Fibroblast of skin of right biceps (primary cell): ENCODE results near the gene FAH.
A peak's percentile ranks its signal among the peaks of the same experiment; 100 is the strongest.

Experiments used
- DNase-seq: peaks from one replicate; pipeline ENCODE4 v3.0.0-alpha.2; 2013

The FAH gene

DNA sequence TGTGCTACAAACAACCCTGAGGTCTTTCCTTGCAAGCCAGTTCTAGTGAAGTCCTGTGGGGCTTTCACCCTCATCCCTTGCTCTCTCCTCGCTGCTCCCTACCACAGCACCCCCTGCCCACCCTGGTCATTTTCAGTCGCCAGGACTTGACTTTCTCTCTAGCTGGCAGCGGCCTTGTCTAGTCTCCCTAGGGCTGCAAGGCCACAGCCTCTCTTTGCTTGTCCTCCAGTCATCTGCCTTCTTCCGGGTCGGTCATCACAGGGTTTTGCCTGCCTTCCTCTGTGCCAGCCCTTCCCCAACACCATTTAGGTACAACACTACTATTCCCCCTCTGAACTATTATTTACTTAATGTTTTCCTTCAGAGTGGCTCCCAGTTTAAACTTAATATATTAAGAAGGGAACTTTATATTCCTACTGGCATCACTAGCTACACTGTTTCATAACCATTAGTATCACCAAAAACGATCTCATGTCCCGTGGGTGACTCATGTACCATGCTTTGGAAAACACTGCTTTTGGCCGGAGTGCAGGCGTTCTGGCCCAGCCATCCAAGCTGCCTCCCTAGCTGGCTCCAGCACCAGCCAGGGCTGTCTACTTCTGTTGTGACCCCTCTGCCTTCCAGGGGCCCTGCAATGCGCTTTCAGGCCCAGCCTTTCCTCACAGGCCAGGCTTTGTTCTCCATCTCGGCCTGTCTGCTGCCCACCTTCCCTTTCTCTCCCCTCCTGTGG, 21.4 kb downstream of the FAH start:
- DNase-seq, result peak; percentile 55

DNA sequence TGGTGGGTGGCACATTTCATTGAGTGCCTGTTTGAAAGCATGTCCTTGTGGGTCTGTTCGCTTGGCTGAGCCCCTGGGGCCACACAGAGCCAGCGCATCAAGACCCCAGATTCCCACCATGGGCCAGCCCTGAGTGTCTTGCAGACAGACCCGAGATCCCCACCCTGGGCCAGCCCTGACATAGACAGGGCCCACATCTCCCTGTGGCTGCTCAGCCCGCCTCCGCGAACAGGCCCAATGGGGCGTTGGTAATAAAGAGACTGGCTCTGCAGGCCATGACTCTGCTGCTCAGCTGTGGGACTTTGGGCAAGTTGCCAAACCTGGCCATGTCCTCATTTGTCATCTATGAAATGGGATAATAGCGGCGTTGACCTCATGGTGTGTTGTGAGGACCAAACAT, 22.6 kb downstream of the FAH start:
- DNase-seq, result no peak

DNA sequence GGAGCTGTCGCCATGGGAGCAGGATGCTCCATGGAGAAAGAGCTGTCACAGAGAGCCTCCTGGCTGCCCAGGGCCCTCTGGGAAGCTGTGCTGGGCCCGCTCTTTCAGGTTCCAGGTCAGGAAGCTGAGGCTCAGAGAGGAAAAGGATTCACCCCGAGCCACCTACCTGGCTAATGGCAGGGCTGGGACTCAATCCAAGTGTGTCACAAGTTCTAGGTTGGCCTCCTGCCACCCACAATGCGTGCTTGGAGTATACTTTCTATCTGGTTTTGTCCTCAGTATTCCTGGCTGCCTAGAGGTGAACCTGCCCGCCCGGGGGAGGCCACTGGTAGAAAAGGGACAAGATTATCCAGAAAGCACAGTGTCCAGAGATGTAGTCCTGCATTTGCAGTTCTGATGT, 23.6 kb downstream of the FAH start:
- DNase-seq, result no peak

DNA sequence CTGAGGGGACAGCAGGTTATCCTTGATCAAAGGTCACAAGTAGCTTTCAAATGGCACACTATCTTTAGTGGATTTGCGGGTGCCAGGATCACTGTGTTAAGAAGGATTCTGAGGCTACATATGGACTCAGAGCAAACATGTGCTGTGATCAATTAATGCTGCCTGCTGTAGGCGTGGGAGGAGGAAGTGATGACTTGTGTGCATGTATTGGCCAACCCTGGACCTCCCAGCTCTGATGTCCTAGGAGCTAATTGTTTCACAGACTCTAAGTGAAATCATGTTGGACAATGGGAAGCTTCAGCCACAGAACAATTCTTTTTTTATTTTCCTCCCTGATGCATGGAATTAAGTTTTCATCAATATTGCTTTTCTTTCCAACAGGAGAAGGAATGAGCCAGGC, 24.4 kb downstream of the FAH start:
- DNase-seq, result peak; percentile 14

DNA sequence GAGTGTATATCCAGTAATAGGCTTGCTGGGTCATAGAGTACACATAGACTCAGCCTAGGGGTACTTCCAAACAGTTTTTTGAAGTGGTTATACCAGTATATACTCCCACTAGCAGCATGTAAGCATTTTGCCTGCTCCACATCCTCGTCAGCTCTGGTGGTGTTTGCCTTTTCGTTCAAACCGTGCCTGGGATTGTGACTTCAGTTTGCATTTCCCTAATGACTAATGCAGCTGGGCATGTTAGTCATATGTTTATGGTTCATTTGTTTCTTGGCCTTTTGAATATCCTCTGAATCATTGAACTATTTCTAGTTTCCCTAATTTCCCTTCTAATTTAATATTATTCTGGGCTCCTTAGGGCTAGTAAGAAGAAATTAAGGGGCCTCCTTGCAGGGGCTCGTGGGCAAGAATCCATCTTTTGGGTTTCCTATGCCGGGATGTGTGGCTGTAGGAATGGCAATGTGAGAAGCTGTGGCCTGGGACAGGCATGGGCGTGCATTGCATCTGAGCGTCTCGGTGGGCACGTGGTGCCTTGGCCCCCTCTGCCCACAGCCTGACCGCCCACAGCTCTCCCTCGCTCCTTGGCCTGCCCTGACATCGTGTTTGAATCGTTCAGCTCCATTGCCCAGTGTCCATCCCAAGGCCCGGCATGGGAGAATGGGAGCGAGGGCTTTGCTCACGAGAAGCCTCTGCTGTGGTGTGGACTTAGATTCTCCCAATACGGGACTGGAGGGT, 26.4 kb downstream of the FAH start:
- DNase-seq, result peak; percentile 89

DNA sequence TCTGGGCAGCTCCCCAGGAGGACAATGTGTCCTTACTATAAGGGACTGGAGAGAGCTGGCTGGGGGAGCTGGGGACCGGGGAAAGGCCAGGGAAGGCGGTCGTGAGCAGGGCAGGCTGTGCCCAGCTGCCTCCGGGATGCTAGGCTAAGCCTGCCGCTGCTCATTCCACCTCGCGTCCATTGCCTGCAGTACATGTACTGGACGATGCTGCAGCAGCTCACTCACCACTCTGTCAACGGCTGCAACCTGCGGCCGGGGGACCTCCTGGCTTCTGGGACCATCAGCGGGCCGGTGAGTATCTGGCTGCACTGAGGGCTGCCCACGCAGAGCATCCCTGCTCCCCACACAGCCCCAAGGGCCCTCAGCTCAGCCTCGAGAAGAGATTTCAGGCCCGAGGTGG, 27.1 kb downstream of the FAH start:
- DNase-seq, result no peak

DNA sequence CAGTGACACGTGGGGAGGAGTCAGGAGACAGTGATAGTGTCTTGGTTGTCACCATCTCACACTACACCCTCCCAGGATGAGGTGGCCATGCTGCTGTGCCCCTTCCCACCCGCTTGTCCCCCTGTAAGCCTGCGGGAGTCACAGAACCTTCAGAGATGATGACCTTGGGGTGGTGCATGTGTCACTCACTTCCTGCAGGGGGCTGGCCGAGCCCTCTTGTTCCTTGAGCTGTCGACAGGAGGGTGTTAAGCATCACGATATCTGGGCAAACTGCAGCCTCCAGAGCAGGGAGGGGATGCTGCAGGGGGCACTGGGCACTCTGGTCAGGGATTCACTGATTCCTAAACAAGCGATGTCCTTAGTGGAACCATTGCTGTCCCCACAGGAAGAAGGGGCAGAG, 27.7 kb downstream of the FAH start:
- DNase-seq, result no peak

DNA sequence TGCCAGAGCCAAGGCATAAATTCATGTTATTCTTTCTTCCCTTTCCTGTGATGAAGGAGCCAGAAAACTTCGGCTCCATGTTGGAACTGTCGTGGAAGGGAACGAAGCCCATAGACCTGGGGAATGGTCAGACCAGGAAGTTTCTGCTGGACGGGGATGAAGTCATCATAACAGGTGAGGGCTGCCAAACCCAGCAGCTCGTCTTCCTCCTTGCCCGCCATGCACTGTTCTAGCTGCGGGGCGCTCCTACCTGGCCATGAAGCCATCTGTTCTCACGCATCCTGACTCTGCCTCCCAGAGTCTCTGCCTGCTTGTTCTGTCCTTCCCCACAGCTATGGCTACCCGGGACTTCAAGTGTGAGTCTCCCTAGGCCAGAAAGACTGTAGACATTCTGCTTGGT, 28.2 kb downstream of the FAH start:
- no peak for DNase-seq

DNA sequence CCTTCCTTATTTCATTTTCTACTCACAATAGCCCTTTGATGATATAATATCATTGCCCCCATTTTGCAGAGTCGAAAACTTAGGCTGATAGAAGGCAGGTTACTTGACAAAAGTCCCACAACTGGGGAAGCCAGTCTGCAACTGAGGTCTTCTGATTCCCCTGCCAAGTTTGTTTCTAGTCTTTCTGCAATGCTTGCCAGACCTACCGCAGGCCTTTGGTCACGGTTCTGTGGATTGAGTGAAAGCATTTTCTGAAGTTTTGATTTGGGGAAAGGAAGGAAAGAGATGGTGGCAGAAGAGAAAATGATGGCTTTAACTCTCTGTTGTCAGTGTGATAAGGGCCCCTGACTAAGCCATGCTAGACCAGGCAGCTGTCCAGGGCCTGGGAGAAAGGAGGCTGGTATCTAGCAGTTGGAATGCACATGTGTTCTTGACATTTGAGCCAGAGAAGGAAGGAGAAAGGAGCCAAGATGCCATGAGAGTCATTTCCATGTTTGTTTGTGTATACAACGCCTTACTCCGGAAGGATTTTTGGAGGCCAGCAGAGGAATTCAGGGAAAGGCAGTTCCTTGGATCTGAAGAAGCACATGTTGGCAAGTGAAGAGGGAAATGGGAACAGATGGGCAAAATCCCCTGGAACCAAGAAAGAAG, 29.9 kb downstream of the FAH start:
- DNase-seq, result peak; percentile 56

DNA sequence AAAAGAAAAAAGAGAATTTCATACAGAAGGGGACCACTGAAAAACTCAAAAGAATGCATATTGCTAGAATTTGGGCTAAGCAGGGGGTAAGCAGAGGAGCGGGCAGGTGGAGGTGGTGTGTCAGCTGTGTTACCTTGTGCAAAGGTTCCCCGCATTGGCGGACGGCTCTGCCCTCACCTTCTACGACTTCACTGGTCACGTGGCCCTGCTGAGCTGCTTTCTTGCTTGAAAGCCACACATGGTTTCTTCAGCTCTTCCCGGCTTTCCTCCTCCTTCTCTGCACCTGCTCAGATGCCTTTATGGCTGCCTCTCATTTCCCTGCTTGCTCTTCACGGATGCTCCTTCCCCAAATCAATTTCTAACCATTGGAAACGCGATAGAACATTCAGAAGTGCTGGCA, 30.5 kb downstream of the FAH start:
- DNase-seq, result no peak

DNA sequence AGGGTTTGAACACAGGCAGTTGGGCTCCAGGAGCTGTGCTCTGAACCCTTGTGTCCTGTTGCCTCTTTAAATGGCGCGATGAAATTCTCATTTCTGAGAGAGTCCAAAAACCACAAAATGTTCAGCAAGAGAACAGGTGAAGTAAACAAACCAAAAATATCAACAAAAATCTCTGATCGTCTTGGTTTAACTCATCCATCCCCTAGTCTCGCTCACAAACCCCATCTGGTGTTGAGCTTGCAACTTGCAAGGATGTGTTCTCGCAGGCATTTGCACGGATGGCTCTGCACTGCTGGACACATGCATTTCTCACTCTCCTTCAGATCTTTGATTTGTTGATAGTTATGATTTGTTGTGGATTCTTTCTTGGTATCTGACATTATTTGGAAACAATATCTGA, 31.1 kb downstream of the FAH start:
- no peak for DNase-seq

DNA sequence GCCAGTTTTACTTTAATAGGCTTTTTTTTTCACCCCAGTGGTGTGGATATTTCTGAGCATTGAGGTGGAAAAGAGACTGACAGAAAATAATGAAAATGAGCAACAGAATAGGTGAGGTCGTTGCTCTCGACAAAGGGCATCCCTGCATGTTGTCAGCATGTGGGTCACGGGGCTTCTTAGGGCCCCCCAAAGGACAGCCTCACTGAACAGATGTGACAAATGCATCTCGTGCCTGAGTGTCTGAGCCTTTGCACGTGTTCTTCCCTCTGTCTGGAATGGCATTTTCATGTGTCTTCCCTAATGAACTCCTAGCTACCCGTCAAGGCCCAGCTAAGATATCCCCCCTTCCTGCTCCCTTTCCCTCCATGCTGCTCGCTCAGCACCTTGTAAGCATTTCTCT, 31.8 kb downstream of the FAH start:
- no peak for DNase-seq

DNA sequence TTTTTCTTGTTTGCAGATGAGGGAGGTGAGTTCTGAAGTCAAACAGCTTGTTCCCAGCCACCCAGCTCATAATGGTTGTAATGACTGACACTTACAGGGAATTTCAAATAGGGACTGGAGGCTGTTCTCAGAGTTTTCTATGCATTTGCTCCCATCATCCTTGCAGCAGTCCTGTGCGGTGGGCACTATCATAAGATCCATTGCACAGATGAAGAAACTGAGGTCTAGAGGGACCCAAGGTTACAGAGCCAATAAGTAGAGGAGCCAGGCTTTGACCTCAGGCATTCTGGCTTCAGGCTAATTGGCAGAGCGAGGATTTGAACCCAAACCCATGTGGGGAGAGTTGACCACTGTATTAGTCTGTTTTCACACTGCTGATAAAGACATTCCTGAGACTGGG, 32.4 kb downstream of the FAH start:
- DNase-seq, result no peak

DNA sequence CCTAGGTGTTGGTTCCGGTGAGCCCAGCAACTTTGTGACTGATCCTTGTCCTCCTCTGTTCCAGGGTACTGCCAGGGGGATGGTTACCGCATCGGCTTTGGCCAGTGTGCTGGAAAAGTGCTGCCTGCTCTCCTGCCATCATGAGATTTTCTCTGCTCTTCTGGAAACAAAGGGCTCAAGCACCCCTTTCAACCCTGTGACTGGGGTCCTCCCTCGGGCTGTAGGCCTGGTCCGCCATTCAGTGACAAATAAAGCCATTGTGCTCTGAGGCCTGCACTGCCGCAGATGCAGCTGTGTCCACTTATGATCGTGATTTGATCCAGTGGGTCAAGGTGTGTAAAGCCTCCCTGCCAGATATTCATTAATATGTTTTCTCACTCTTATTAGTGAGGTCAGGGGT, 33.3 kb downstream of the FAH start:
- no peak for DNase-seq

DNA sequence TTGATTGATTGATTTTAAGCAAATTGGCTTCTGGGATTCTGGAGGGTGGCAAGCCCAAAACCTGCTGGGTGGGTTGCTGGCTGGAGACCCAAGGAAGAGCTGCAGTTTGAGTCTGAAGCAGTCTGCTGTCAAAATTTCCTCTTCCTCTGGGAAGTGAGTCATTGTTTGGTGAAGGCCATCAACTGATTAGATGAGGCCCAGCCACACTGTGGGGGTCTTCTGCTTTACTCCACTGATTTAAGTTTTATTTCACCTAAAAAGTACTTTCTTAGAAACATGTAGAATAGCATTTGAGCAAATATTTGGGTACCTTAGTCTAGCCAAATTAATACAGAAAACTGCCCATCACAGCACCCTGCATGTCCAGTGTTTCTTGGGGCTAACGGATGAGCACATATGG, 33.8 kb downstream of the FAH start:
- no peak for DNase-seq

DNA sequence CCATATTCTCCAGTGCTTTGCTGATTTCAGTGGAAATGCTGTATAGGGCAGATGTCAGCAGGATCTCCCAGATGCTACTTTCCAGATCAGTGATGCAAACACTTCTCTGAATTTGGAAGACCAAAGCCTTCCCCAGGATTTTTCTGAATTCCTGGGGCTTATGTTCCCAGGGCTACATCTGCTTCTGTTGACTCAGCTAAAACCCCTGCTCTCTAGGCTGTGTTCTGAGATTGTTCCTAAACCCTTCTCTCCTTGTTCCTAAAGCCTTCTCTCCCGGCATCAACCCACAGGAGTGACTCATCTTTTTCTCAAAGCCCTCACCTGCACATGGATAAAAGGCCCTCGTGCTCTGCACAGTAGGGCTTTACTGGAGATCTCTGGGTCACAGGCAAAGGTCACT, 35.5 kb downstream of the FAH start:
- no peak for DNase-seq

DNA sequence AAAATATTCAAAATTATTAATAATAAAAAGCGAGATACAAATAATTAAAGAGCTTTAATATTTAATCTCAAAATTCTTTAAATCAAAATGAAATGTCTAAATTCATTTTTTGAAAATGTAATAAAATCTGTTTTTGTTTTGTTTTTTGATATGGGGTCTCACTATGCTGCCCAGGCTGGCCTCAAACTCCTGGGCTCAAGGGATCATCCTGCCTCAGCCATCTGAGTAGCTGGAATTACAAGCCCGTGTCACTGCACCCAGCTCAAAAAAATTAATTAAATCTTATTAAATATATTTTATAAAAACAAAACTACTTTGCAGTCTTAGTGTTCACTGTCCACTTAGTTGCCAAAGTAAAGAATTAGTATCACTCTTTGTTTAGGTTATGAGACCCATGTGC, 38.4 kb downstream of the FAH start:
- no peak for DNase-seq

DNA sequence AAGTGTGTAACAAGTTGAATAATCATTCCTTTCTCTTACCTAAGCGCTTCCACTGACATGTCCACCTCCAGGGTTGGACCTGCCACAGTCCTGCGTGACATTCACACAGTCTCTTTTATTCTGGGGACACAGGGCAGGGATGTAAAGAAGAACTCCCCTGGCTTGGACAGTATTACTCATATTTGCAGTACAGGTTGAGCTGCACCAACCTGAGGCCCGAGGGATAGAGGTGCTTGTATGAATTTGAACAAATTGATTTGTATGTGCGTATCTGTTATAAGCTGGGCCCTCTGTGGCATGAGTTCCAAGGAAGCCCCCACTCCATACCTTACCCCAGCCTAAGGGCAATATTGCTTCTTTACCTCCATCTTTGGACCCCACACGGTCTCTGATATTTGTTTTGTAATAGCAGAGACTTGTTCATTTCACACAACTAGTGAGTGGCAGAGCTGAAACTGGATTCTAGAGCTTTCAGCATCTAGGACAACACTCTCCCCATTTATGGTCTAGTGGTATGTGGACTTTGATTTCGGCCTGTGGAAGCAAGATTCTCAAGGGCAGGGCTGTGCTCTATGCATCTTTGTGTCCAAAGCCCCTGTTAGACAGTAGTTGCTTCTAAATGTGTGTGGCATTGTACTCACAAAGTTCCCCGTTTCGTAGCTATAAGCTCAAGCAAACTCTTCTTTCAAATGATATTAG, 39.2 kb downstream of the FAH start:
- no peak for DNase-seq

DNA sequence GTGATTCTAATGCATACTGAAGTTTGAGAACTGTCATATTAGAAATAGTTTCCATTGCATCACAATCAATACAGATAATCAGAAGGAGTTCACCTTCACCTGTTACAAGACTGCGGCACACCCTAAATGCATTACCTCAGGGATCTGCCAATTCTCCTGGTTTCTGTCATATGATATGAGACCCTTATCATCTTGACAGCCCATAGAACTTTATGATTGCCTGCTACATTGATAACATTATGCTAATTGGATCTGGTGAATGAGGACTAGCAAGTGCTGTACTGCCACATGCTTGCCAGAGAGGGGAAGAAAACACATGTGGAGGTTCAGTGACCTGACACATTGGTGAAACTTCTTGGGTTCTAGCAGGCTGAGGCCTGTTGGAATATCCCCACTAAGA, 41.4 kb downstream of the FAH start:
- DNase-seq, result no peak

DNA sequence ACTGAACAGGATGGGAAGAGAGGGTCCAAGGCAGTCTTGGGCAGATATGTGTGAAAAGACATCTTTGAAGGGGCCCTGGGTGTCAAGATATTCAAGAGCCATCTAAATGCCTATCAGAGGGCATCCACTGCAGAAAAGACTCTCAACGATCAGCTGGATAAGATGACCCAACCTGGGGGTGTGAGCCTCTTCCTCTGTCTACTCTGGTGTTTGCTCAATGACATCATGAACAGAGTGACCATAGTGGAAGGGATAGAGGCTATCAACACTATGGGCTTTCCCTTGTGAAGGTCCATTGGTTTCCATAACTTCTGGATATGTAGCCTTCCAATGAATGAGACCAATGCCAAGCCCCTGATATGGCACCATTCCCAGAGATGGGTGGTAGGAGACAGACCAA, 42.1 kb downstream of the FAH start:
- DNase-seq, result no peak

DNA sequence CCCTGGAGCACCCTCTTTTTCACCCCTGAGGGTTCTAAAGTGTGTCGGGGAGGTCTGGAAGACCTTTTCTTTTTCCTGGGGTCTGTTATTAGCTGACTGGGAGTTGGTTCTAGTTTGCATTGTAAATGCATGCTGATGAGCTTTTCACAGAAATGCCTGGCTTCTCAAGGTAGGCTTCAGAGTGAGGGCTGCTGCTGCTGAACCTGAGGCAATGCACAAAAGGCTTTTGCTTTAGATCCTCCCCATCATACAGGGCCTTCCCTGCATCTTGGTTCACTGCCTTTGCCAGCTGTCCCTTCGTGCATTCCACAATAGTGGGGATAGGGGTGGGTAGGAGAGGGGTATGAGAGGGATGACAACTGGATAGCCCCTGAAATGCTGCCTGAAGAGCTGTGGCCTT, 46.6 kb downstream of the FAH start:
- no peak for DNase-seq

DNA sequence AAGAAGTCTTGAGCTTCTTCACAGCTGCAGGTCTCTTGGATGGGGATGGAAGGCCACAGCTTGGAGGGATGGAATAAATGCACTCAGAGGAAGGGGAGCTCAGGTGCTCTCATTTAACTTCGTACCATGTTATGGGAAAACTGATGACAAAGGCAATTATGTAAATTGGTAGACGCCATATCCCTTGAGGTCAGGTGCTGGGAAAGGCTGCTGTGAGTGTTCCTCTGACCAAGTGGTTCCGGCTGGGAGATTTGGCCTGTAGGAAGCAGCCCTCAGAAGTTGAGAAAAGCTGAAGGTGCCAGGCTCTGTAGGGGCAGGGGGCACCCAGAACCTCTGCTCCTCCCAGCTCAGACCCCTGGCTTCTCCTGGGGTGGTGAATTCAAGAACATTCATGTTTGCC, 47.1 kb downstream of the FAH start:
- no peak for DNase-seq

DNA sequence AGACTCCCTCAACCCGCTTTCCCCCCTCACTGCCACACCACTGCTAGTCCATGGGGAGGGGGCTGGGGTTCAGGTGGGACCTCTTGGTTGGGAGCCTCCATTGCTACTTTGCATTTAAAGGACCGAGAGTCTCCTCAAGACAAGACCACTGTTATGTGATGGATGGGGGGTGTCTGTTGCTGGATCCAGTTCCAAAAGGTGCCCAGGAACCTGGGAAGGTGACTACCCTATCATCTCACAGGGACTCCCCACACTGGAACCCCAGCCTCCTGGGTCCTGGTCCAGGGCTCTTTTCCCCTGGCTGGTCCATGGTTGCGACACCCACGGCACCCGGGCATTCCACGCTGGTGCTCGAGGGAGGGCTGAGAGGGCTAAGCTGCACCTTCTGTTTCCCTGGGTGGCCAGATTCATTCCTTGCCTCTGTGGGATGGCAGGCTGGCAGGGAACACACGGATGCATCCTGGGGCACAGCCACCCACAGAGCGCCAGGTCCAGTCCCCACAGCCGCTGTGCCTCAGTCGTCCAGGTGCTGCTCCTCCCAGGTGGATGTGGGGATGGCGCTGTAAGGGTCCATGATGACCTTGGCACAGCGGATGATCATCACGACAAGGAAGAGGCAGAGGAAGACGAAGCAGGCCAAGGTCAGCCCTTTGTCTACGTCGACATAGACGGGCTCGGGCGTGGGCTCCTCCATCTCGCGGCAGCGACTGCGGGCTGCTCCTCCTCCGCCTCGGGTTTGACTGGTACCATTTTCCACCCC, 48.6 kb downstream of the FAH start:
- no peak for DNase-seq
